ENCODE results near the gene TMEM178B.

GRCh38 chr7:141409801-141410329 is 336.0 kb downstream of the TMEM178B start:
- TF ChIP-seq, protein P1, sequence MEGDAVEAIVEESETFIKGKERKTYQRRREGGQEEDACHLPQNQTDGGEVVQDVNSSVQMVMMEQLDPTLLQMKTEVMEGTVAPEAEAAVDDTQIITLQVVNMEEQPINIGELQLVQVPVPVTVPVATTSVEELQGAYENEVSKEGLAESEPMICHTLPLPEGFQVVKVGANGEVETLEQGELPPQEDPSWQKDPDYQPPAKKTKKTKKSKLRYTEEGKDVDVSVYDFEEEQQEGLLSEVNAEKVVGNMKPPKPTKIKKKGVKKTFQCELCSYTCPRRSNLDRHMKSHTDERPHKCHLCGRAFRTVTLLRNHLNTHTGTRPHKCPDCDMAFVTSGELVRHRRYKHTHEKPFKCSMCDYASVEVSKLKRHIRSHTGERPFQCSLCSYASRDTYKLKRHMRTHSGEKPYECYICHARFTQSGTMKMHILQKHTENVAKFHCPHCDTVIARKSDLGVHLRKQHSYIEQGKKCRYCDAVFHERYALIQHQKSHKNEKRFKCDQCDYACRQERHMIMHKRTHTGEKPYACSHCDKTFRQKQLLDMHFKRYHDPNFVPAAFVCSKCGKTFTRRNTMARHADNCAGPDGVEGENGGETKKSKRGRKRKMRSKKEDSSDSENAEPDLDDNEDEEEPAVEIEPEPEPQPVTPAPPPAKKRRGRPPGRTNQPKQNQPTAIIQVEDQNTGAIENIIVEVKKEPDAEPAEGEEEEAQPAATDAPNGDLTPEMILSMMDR (IDR thresholded peaks at IDR 0.05) = no peak
- TF ChIP-seq KDM1A (IDR thresholded peaks at IDR 0.05; ENCODE audit: low read depth) (no peak), E2F6 (IDR thresholded peaks at IDR 0.05; ENCODE audit: borderline replicate concordance, low read depth) (no peak), FOSB (CRISPR knock-in tag; IDR thresholded peaks at IDR 0.05) (no peak), RNF2 (IDR thresholded peaks at IDR 0.05; ENCODE audit: borderline replicate concordance, low read depth) (no peak), MAZ (IDR thresholded peaks at IDR 0.05; ENCODE audit: borderline replicate concordance, low read depth, low read length) (no peak), PHF8 (IDR thresholded peaks at IDR 0.05; ENCODE audit: borderline replicate concordance, low read depth) (no peak), SMC3 (IDR thresholded peaks at IDR 0.05) (no peak), CEBPB (IDR thresholded peaks at IDR 0.05) (no peak), POLR2A (IDR thresholded peaks at IDR 0.05; ENCODE audit: low read length) (no peak), RAD21 (conservative IDR thresholded peaks at IDR 0.05 in 1 of 2, IDR thresholded peaks at IDR 0.05 in 1 of 2) (no peak)
- TF ChIP-seq, protein P2, sequence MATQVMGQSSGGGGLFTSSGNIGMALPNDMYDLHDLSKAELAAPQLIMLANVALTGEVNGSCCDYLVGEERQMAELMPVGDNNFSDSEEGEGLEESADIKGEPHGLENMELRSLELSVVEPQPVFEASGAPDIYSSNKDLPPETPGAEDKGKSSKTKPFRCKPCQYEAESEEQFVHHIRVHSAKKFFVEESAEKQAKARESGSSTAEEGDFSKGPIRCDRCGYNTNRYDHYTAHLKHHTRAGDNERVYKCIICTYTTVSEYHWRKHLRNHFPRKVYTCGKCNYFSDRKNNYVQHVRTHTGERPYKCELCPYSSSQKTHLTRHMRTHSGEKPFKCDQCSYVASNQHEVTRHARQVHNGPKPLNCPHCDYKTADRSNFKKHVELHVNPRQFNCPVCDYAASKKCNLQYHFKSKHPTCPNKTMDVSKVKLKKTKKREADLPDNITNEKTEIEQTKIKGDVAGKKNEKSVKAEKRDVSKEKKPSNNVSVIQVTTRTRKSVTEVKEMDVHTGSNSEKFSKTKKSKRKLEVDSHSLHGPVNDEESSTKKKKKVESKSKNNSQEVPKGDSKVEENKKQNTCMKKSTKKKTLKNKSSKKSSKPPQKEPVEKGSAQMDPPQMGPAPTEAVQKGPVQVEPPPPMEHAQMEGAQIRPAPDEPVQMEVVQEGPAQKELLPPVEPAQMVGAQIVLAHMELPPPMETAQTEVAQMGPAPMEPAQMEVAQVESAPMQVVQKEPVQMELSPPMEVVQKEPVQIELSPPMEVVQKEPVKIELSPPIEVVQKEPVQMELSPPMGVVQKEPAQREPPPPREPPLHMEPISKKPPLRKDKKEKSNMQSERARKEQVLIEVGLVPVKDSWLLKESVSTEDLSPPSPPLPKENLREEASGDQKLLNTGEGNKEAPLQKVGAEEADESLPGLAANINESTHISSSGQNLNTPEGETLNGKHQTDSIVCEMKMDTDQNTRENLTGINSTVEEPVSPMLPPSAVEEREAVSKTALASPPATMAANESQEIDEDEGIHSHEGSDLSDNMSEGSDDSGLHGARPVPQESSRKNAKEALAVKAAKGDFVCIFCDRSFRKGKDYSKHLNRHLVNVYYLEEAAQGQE (IDR thresholded peaks at IDR 0.05) = no peak
- TF ChIP-seq, protein P3, sequence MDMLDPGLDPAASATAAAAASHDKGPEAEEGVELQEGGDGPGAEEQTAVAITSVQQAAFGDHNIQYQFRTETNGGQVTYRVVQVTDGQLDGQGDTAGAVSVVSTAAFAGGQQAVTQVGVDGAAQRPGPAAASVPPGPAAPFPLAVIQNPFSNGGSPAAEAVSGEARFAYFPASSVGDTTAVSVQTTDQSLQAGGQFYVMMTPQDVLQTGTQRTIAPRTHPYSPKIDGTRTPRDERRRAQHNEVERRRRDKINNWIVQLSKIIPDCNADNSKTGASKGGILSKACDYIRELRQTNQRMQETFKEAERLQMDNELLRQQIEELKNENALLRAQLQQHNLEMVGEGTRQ (IDR thresholded peaks at IDR 0.05) = no peak

Data from A549 (cell line).